CD4-positive, alpha-beta T cell treated with Interleukin-15 for 4 hours (primary cell): ENCODE results near the gene GTF2E1.
"Not testable (repeated sequence)": the region's sequence is repeated elsewhere in the genome, so short reads cannot be mapped to it uniquely, and the experiment has no call there.

ENCODE experiments used
- DNase-seq: peaks from one replicate; pipeline ENCODE4 v3.0.0-alpha.2; 2020; ENCODE audit warnings: low spot score

GTF2E1 gene

GRCh38 chr3:120756061-120756460 lies 13.5 kb downstream of the GTF2E1 start:
- no peak for DNase-seq

GRCh38 chr3:120758551-120758950 lies 16.0 kb downstream of the GTF2E1 start:
- not testable (repeated sequence) for DNase-seq

GRCh38 chr3:120762615-120763014 lies 20.1 kb downstream of the GTF2E1 start:
- DNase-seq, result no peak

GRCh38 chr3:120763601-120764000 lies 21.1 kb downstream of the GTF2E1 start:
- DNase-seq, result no peak

GRCh38 chr3:120764206-120764605 lies 21.7 kb downstream of the GTF2E1 start:
- DNase-seq, result no peak

GRCh38 chr3:120765830-120766493 lies 23.4 kb downstream of the GTF2E1 start:
- DNase-seq, result no peak

- DNase-seq, result no peak
Observed at GRCh38 chr3:120766576-120766975, 24.0 kb downstream of the GTF2E1 start.

GRCh38 chr3:120767106-120767505 lies 24.6 kb downstream of the GTF2E1 start:
- DNase-seq, result no peak

GRCh38 chr3:120769436-120769835 lies 26.9 kb downstream of the GTF2E1 start:
- no peak for DNase-seq

GRCh38 chr3:120770891-120771290 lies 28.3 kb downstream of the GTF2E1 start:
- DNase-seq, result no peak

- no peak for DNase-seq
Observed at GRCh38 chr3:120772081-120772480, 29.5 kb downstream of the GTF2E1 start.

GRCh38 chr3:120773932-120774331 lies 31.4 kb downstream of the GTF2E1 start:
- DNase-seq, result no peak

- DNase-seq, result no peak
Observed at GRCh38 chr3:120775411-120775810, 32.9 kb downstream of the GTF2E1 start.

- DNase-seq, result no peak
Observed at GRCh38 chr3:120778776-120779175, 36.2 kb downstream of the GTF2E1 start.

GRCh38 chr3:120780977-120781376 lies 38.4 kb downstream of the GTF2E1 start:
- no peak for DNase-seq

GRCh38 chr3:120785832-120786231 lies 43.3 kb downstream of the GTF2E1 start:
- not testable (repeated sequence) for DNase-seq

GRCh38 chr3:120791010-120791409 lies 48.5 kb downstream of the GTF2E1 start:
- no peak for DNase-seq

GRCh38 chr3:120791913-120792312 lies 49.4 kb downstream of the GTF2E1 start:
- no peak for DNase-seq

GRCh38 chr3:120793601-120794000 lies 51.1 kb downstream of the GTF2E1 start:
- DNase-seq, result no peak

- peak; percentile 86 for DNase-seq
Observed at GRCh38 chr3:120795017-120795648, 52.6 kb downstream of the GTF2E1 start.

- no peak for DNase-seq
Observed at GRCh38 chr3:120795959-120796358, 53.4 kb downstream of the GTF2E1 start.

- no peak for DNase-seq
Observed at GRCh38 chr3:120796976-120797375, 54.4 kb downstream of the GTF2E1 start.

- no peak for DNase-seq
Observed at GRCh38 chr3:120797857-120798256, 55.3 kb downstream of the GTF2E1 start.

GRCh38 chr3:120798346-120798745 lies 55.8 kb downstream of the GTF2E1 start:
- no peak for DNase-seq
